Fibroblast of lung (primary cell): Measurements from ENCODE around the gene VGLL3. TPM values are rescaled to one million over a fixed set of nuclear protein-coding genes. Genes with fewer than 3 reads are reported as not detected.

ENCODE experiments used
- DNase-seq, 2 donors: peaks; one replicate each; pipeline versions ENCODE4 v3.0.0 to v3.0.0-alpha.2; 2010; ENCODE audit warnings: low read depth in 2 of 2
- H2AFZ ChIP-seq: 2 replicates; pipeline ENCODE4 v1.5.1; 2012; ENCODE audit warnings: low read length, control low read depth, inconsistent platforms
- H3K27ac ChIP-seq: 2 replicates; pipeline ENCODE4 v1.5.1; 2011; ENCODE audit warnings: low read length, control low read depth; ENCODE audit not compliant: insufficient read depth
- H3K27me3 ChIP-seq: 2 replicates; pipeline ENCODE4 v1.5.1; 2011; ENCODE audit warnings: mild to moderate bottlenecking, low read length; ENCODE audit not compliant: control insufficient read depth, insufficient read depth
- H3K36me3 ChIP-seq: 2 replicates; pipeline ENCODE4 v1.5.1; 2011; ENCODE audit warnings: low read length; ENCODE audit not compliant: control insufficient read depth, insufficient read depth
- H3K4me1 ChIP-seq: 2 replicates; pipeline ENCODE4 v1.5.1; 2011; ENCODE audit warnings: low read length; ENCODE audit not compliant: control insufficient read depth, insufficient read depth; ENCODE audit errors: extremely low read depth
- H3K4me2 ChIP-seq: 2 replicates; pipeline ENCODE4 v1.5.1; 2011; ENCODE audit warnings: low read length, control low read depth; ENCODE audit not compliant: insufficient read depth; ENCODE audit errors: extremely low read depth
- H3K4me3 ChIP-seq, 4 experiments: fragments of 200-600 bp in 1 of 4; sonication (generic) in 1 of 4; replicated peaks in 1 of 4; 2 replicates each; pipeline ENCODE4 v1.5.1; 2011 to 2016; ENCODE audit warnings: low read length in 4 of 4, low read depth in 3 of 4, mild to moderate bottlenecking in 3 of 4, control low read depth in 2 of 4, inconsistent platforms in 1 of 4, mixed read lengths in 1 of 4; ENCODE audit not compliant: insufficient read depth in 1 of 4; ENCODE audit errors: control extremely low read depth in 1 of 4
- H3K79me2 ChIP-seq: 2 replicates; pipeline ENCODE4 v1.5.1; 2012; ENCODE audit warnings: mild to moderate bottlenecking, low read length, inconsistent platforms; ENCODE audit not compliant: control insufficient read depth, insufficient read depth
- H3K9ac ChIP-seq: 2 replicates; pipeline ENCODE4 v1.5.1; 2011; ENCODE audit warnings: mild to moderate bottlenecking, low read length, control low read depth; ENCODE audit not compliant: insufficient read depth
- H3K9me3 ChIP-seq: 2 replicates; pipeline ENCODE4 v1.5.1; 2012; ENCODE audit warnings: low read depth, low read length; ENCODE audit not compliant: control insufficient read depth, insufficient read depth
- H4K20me1 ChIP-seq: 2 replicates; pipeline ENCODE4 v1.5.1; 2011; ENCODE audit warnings: low read length; ENCODE audit not compliant: control insufficient read depth, insufficient read depth; ENCODE audit errors: extremely low read depth
- EZH2 ChIP-seq: IDR thresholded peaks from 2 replicates; pipeline ENCODE4 v1.5.1; 2012; ENCODE audit warnings: low read length, control low read depth, mild to moderate bottlenecking; ENCODE audit errors: missing control alignments
- polyA plus RNA-seq, 2 donors: library from polyadenylated mRNA; depleted of rRNA in 1 of 2; stranded (reverse) in 1 of 2; unstranded in 1 of 2; fragments of >200 nt; gene quantifications; 2 replicates each; pipeline ENCODE4 v1.2.1, GENCODE V29; 2011 to 2012; ENCODE audit warnings: missing spikeins in 1 of 2
- total RNA-seq: library from RNA; depleted of rRNA; stranded (reverse); fragments of >200 nt; gene quantifications from 2 replicates; pipeline ENCODE4 v1.2.1, GENCODE V29; 2014
- TF ChIP-seq, protein P1 (sequence below), 2 donors: IDR thresholded peaks in 1 of 2; conservative IDR thresholded peaks in 1 of 2; 1 replicate in 1 of 2; 2 replicates in 1 of 2; pipeline ENCODE4 v1.5.1; 2011 to 2012; ENCODE audit warnings: low read length in 2 of 2, control low read depth in 1 of 2, inconsistent platforms in 1 of 2, low read depth in 1 of 2, mild to moderate bottlenecking in 1 of 2

Gene VGLL3
- total and polyA plus RNA-seq, 2 donors (not counting 1 experiment from before 2014, with no cell fraction given), result 53.7 to 222 TPM

DNA sequence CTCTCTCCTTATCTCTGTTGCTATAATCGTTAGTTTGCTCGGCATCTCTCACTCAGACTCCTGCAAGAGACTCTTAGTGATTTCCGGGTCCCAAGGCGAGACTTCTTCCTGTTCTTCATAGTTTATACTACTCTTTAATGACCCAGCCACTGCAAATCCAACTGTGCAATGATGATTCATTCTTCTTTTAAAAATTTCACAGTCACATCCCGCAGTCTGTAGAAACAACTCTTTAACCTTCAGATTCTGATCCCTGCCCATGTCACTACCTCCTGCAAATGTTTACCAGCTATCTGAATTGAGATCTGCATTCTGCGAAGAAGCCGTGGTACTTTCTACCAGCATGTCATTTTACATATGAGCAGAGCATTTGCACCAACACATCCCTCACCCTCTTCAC is 2.8 kb upstream of the VGLL3 start:
- Histone ChIP-seq H2AFZ (peak overlapping the region; percentile 49), H3K36me3 (no peaks in the 10 kb centered on the region), H3K9ac (no peak overlapping the region), H4K20me1 (no peaks in the 10 kb centered on the region), H3K27me3 (no peaks in the 10 kb centered on the region), H3K4me2 (peak overlapping the region; percentile 20), H3K27ac (peak overlapping the region; percentile 44), H3K4me1 (peaks cover 18% of the 10 kb centered on the region), H3K4me3 (peak overlapping the region in 1 of 4 experiments; percentile 21), H3K9me3 (no peaks in the 10 kb centered on the region), H3K79me2 (peaks cover 24% of the 10 kb centered on the region)
- TF ChIP-seq EZH2, result no peak
- TF ChIP-seq, protein P1, sequence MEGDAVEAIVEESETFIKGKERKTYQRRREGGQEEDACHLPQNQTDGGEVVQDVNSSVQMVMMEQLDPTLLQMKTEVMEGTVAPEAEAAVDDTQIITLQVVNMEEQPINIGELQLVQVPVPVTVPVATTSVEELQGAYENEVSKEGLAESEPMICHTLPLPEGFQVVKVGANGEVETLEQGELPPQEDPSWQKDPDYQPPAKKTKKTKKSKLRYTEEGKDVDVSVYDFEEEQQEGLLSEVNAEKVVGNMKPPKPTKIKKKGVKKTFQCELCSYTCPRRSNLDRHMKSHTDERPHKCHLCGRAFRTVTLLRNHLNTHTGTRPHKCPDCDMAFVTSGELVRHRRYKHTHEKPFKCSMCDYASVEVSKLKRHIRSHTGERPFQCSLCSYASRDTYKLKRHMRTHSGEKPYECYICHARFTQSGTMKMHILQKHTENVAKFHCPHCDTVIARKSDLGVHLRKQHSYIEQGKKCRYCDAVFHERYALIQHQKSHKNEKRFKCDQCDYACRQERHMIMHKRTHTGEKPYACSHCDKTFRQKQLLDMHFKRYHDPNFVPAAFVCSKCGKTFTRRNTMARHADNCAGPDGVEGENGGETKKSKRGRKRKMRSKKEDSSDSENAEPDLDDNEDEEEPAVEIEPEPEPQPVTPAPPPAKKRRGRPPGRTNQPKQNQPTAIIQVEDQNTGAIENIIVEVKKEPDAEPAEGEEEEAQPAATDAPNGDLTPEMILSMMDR (conservative IDR thresholded peaks at IDR 0.05 in 1 of 2, IDR thresholded peaks at IDR 0.05 in 1 of 2; ENCODE audit: low read depth in 1 of 2, low read length in 2 of 2), result no peak
- peak; percentile 56 to 81 for DNase-seq

DNA sequence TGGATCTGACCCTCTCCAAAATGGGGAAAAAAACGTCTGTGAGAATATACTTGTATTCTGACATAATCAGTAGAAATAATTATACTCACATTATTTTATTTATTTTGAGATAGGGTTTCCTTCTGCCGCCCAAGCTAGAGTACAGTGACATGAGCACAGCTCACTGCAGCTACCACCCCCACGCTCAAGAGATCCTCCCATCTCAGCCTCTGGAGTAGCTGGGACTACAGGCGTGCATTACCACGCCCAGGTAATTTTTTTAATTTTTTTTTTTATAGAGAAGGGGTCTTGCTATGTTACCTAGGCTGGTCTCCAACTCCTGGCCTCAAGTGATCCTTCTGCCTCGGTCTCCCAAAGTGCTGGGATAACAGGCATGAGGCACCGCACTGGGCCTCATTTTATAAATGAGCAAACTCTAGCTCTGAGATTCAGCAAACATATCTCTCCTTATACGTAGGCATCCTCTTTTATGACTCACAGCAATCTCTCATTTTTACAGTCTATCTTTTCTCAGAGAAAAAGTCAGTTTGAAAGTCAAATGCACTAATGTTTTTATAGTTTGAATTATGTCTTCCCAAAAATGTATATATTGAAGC is 989 bp upstream of the VGLL3 start:
- Histone ChIP-seq H3K27ac (peak overlapping the region; percentile 87), H3K4me3 (peak overlapping the region; percentile 67 to 97 (median 85)), H3K36me3 (no peaks in the 10 kb centered on the region), H2AFZ (no peak overlapping the region), H3K4me2 (peak overlapping the region; percentile 76), H3K79me2 (peaks cover 41% of the 10 kb centered on the region), H4K20me1 (no peaks in the 10 kb centered on the region), H3K4me1 (peaks cover 19% of the 10 kb centered on the region), H3K9ac (no peak overlapping the region), H3K9me3 (no peaks in the 10 kb centered on the region), H3K27me3 (no peaks in the 10 kb centered on the region)
- DNase-seq, result peak in 1 of 2 donors; percentile 53
- TF ChIP-seq EZH2, result no peak
- TF ChIP-seq, protein P1 (conservative IDR thresholded peaks at IDR 0.05 in 1 of 2, IDR thresholded peaks at IDR 0.05 in 1 of 2; ENCODE audit: low read depth in 1 of 2, low read length in 2 of 2), result no peak

DNA sequence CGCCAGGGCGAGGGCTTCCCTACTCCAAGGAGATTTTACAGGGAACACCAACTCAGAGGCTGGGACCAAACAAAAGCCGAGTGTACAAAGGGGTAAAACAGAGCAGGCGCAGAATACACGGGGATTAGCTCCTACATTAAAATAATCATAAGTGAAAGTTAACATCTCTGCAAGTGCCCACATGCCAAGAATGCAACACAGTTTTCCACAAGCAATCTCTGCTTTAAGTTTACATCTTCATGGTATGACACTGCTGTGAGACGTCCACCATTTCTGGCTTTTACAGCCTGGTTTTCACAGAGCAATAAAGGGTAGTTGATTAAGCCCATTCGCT is 500 bp upstream of the VGLL3 start:
- no peak for DNase-seq
- Histone ChIP-seq H3K36me3 (no peaks in the 10 kb centered on the region), H3K9me3 (no peaks in the 10 kb centered on the region), H4K20me1 (no peaks in the 10 kb centered on the region), H3K4me3 (peak overlapping the region; percentile 67 to 97 (median 85)), H3K4me1 (peaks cover 16% of the 10 kb centered on the region), H3K27ac (peak overlapping the region; percentile 87), H3K27me3 (no peaks in the 10 kb centered on the region), H3K9ac (peak overlapping the region; percentile 91), H2AFZ (peak overlapping the region; percentile 79), H3K4me2 (peak overlapping the region; percentile 76), H3K79me2 (peaks cover 46% of the 10 kb centered on the region)
- TF ChIP-seq, protein P1 (conservative IDR thresholded peaks at IDR 0.05 in 1 of 2, IDR thresholded peaks at IDR 0.05 in 1 of 2; ENCODE audit: low read depth in 1 of 2, low read length in 2 of 2), result no peak
- no peak for TF ChIP-seq EZH2
